SK-N-MC (cell line): ENCODE measurements around the gene FBXO38.

ENCODE experiments used
- EZH2 ChIP-seq: fragments of 200-600 bp; sonication (generic); IDR thresholded peaks from one replicate; pipeline ENCODE4 v1.6.1; 2017; ENCODE audit warnings: antibody characterized with exemption
- FOXP2 ChIP-seq: optimal IDR thresholded peaks from 2 replicates; pipeline ENCODE3; 2011; ENCODE audit warnings: mild to moderate bottlenecking, moderate library complexity; ENCODE audit not compliant: insufficient read depth; ENCODE audit errors: extremely low read length, control extremely low read depth
- POLR2AphosphoS5 ChIP-seq: IDR thresholded peaks from 2 replicates; pipeline ENCODE4 v1.6.1; 2012; ENCODE audit warnings: mild to moderate bottlenecking, low read depth, low read length, borderline replicate concordance

DNA sequence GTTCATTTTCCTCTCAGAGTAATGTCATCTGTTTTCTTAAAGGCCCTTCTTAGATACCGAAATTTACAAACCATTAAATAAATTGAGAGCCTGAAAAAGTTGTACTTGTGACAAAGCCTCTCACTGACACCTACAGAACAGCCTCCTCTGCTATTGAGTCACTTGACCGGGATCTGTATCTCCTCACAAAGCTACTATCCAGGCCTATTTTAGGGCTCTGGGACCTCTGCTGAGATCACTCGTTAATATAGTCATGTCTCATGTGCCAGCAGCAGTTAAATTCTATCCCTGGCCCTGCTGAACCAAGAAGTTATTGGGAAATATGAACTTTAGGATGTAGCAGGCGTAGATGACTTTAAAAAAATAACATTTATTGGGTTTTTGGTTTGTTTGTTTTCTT, 31.1 kb downstream of the FBXO38 start:
- no peak for TF ChIP-seq POLR2AphosphoS5
- TF ChIP-seq FOXP2 = no peak
- no peak for TF ChIP-seq EZH2
